Activated CD4-positive, alpha-beta T cell treated with anti-CD3 and anti-CD28 coated beads for 36 hours (primary cell): Measurements from ENCODE around the gene COL20A1. TPM values are rescaled to one million over a fixed set of nuclear protein-coding genes. Genes with fewer than 3 reads are reported as not detected.
A peak's percentile ranks its signal among the peaks of the same experiment; 100 is the strongest.

ENCODE experiments used
- ATAC-seq: fragments of 200-7000 bp; cut with Tn5 transposase; one replicate; pipeline ENCODE4 v1.10.0; 2021; ENCODE audit warnings: mild to moderate bottlenecking, moderate library complexity
- CTCF ChIA-PET: fragments of 350-600 bp; sonication (Branson Sonifier 250); formaldehyde crosslinking; loops from one replicate; lab custom pipeline; 2021; ENCODE audit warnings: antibody characterized with exemption; lab: Charles Lee
- POLR2A ChIA-PET: fragments of 350-600 bp; sonication (Branson Sonifier 250); formaldehyde crosslinking; loops from one replicate; lab custom pipeline; 2021; ENCODE audit warnings: antibody characterized with exemption, inconsistent platforms; lab: Charles Lee
- DNase-seq: peaks from one replicate; pipeline ENCODE4 v3.0.0-alpha.2; 2020
- H3K27ac Mint-ChIP-seq: one replicate; pipeline ENCODE4 v1.8.0; 2021; ENCODE audit warnings: mixed read lengths
- H3K27me3 Mint-ChIP-seq: one replicate; pipeline ENCODE4 v1.8.0; 2021; ENCODE audit warnings: mixed read lengths
- H3K36me3 Mint-ChIP-seq: one replicate; pipeline ENCODE4 v1.8.0; 2021; ENCODE audit warnings: low read depth, mixed read lengths
- H3K4me1 Mint-ChIP-seq: one replicate; pipeline ENCODE4 v1.8.0; 2021; ENCODE audit warnings: mixed read lengths
- H3K4me3 Mint-ChIP-seq: one replicate; pipeline ENCODE4 v1.8.0; 2021; ENCODE audit warnings: mild to moderate bottlenecking, moderate library complexity, mixed read lengths
- H3K9me3 Mint-ChIP-seq: one replicate; pipeline ENCODE4 v1.8.0; 2021; ENCODE audit warnings: low read depth, mixed read lengths
- intact Hi-C, 2 experiments: fragments of 100-400 bp; cut with DNase I in 1 of 2; cut with micrococcal nuclease in 1 of 2; formaldehyde crosslinking; loops; one replicate each; pipeline versions ENCODE4 v1.14.2 to v1.15.1; 2022 to 2024; cut with DNase I, micrococcal nuclease
- total RNA-seq, 2 experiments: library from RNA; stranded (reverse); gene quantifications; one replicate each; pipeline ENCODE4 v1.2.3, GENCODE V29; 2021

Gene COL20A1
- total RNA-seq, 2 experiments from 2014 or later: 0.04 to 0.09 TPM

GRCh38 chr20:63280371-63280770 is 12.6 kb upstream of the COL20A1 start:
- intact Hi-C loops: no loop called here
- no peak for ATAC-seq

GRCh38 chr20:63280929-63281545 is 11.9 kb upstream of the COL20A1 start:
- H3K4me1 Mint-ChIP-seq: peaks cover 3% of the 10 kb centered on the region
- H3K36me3 Mint-ChIP-seq: peaks cover 16% of the 10 kb centered on the region
- no peak for ATAC-seq
- H3K9me3 Mint-ChIP-seq: no peaks in the 10 kb centered on the region
- POLR2A ChIA-PET: interaction anchor here (0.6 kb wide), 1 partner anchor 83 kb away, joined by 3 read pairs; no protein-coding TSS in a partner anchor
- no peak overlapping the region for H3K27ac Mint-ChIP-seq
- H3K27me3 Mint-ChIP-seq: no peaks in the 10 kb centered on the region
- CTCF ChIA-PET: interaction anchor here (0.6 to 0.9 kb wide), 2 partner anchors 10 to 11 kb away, joined by 3 read pairs; no protein-coding TSS in a partner anchor
- H3K4me3 Mint-ChIP-seq: no peak overlapping the region
- peak; percentile 35 for DNase-seq
- intact Hi-C loops: no loop called here

More at GRCh38 chr20:63280371-63280770, 12.6 kb upstream of the COL20A1 start:
- H3K4me1 Mint-ChIP-seq: peaks cover 4% of the 10 kb centered on the region
- no peaks in the 10 kb centered on the region for H3K9me3 Mint-ChIP-seq
- no peak overlapping the region for H3K27ac Mint-ChIP-seq
- no peaks in the 10 kb centered on the region for H3K27me3 Mint-ChIP-seq
- H3K4me3 Mint-ChIP-seq: no peak overlapping the region
- ChIA-PET CTCF (no interaction called here), POLR2A (interaction anchor here (0.6 kb wide), 1 partner anchor 82 kb away, joined by 3 read pairs; no protein-coding TSS in a partner anchor)
- H3K36me3 Mint-ChIP-seq: peaks cover 10% of the 10 kb centered on the region
- no peak for DNase-seq

GRCh38 chr20:63281742-63282665 is 11.0 kb upstream of the COL20A1 start:
- Mint-ChIP-seq H3K9me3 (no peaks in the 10 kb centered on the region), H3K4me3 (no peak overlapping the region), H3K27ac (no peak overlapping the region), H3K4me1 (peaks cover 3% of the 10 kb centered on the region), H3K36me3 (peaks cover 16% of the 10 kb centered on the region), H3K27me3 (no peaks in the 10 kb centered on the region)
- ChIA-PET POLR2A (no interaction called here), CTCF (interaction anchor here (0.6 to 0.9 kb wide), 2 partner anchors 9 to 12 kb away, joined by 3 read pairs; no protein-coding TSS in a partner anchor)
- intact Hi-C loops: no loop called here
- DNase-seq (no peak), ATAC-seq (no peak)

- ChIA-PET CTCF (no interaction called here), POLR2A (no interaction called here)
- H3K9me3 Mint-ChIP-seq: no peaks in the 10 kb centered on the region
- H3K27me3 Mint-ChIP-seq: no peaks in the 10 kb centered on the region
- peaks cover 3% of the 10 kb centered on the region for H3K4me1 Mint-ChIP-seq
- H3K4me3 Mint-ChIP-seq: no peak overlapping the region
- intact Hi-C loops: no loop called here
- no peak for ATAC-seq
- H3K27ac Mint-ChIP-seq: no peak overlapping the region
- DNase-seq: no peak
- peaks cover 16% of the 10 kb centered on the region for H3K36me3 Mint-ChIP-seq
Measured at GRCh38 chr20:63282946-63283345, 10.0 kb upstream of the COL20A1 start.

- Mint-ChIP-seq H3K27me3 (no peaks in the 10 kb centered on the region), H3K4me1 (peaks cover 3% of the 10 kb centered on the region), H3K36me3 (peaks cover 16% of the 10 kb centered on the region), H3K27ac (peak overlapping the region; percentile 60), H3K9me3 (no peaks in the 10 kb centered on the region), H3K4me3 (peak overlapping the region; percentile 57)
- ChIA-PET POLR2A (interaction anchor here (0.8 kb wide), 1 partner anchor 11 kb away, joined by 5 read pairs; the partner anchor contains the start of gene ARFGAP1), CTCF (no interaction called here)
- intact Hi-C loops: no loop called here
- ATAC-seq: peak; percentile 24
- DNase-seq: no peak
Measured at GRCh38 chr20:63283397-63284082, 9.4 kb upstream of the COL20A1 start.

GRCh38 chr20:63284083-63284440 is 8.9 kb upstream of the COL20A1 start:
- ChIA-PET CTCF (interaction anchor here (0.6 kb wide), 1 partner anchor 512 kb away, joined by 3 read pairs; no protein-coding TSS in a partner anchor), POLR2A (interaction anchor here (0.8 kb wide), 1 partner anchor 11 kb away, joined by 5 read pairs; the partner anchor contains the start of gene ARFGAP1)
- peak overlapping the region; percentile 57 for H3K4me3 Mint-ChIP-seq
- H3K27me3 Mint-ChIP-seq: no peaks in the 10 kb centered on the region
- H3K27ac Mint-ChIP-seq: peak overlapping the region; percentile 60
- no peaks in the 10 kb centered on the region for H3K9me3 Mint-ChIP-seq
- peak; percentile 77 for ATAC-seq
- H3K36me3 Mint-ChIP-seq: peaks cover 17% of the 10 kb centered on the region
- H3K4me1 Mint-ChIP-seq: peaks cover 3% of the 10 kb centered on the region
- peak; percentile 42 for DNase-seq
- intact Hi-C loops: no loop called here

- CTCF ChIA-PET: interaction anchor here (0.6 kb wide), 2 partner anchors 212 to 511 kb away, joined by 3 read pairs; no protein-coding TSS in a partner anchor
- intact Hi-C loops: no loop called here
- no peak overlapping the region for H3K27ac Mint-ChIP-seq
- POLR2A ChIA-PET: interaction anchor here (0.8 kb wide), 1 partner anchor 12 kb away, joined by 5 read pairs; the partner anchor contains the start of gene ARFGAP1
- peak; percentile 21 for ATAC-seq
- peaks cover 3% of the 10 kb centered on the region for H3K4me1 Mint-ChIP-seq
- DNase-seq: no peak
- peaks cover 15% of the 10 kb centered on the region for H3K36me3 Mint-ChIP-seq
- H3K4me3 Mint-ChIP-seq: peak overlapping the region; percentile 57
- H3K27me3 Mint-ChIP-seq: no peaks in the 10 kb centered on the region
- no peaks in the 10 kb centered on the region for H3K9me3 Mint-ChIP-seq
Measured at GRCh38 chr20:63284544-63284949, 8.4 kb upstream of the COL20A1 start.

GRCh38 chr20:63284981-63285524 is 7.9 kb upstream of the COL20A1 start:
- Mint-ChIP-seq H3K36me3 (peaks cover 15% of the 10 kb centered on the region), H3K4me3 (peak overlapping the region; percentile 57), H3K9me3 (no peaks in the 10 kb centered on the region), H3K27ac (no peak overlapping the region), H3K27me3 (no peaks in the 10 kb centered on the region), H3K4me1 (peaks cover 3% of the 10 kb centered on the region)
- no peak for DNase-seq
- POLR2A ChIA-PET: no interaction called here
- ATAC-seq: no peak
- intact Hi-C loops: no loop called here
- CTCF ChIA-PET: interaction anchor here (0.6 kb wide), 2 partner anchors 211 to 511 kb away, joined by 3 read pairs; no protein-coding TSS in a partner anchor

- peaks cover 15% of the 10 kb centered on the region for H3K36me3 Mint-ChIP-seq
- no peaks in the 10 kb centered on the region for H3K27me3 Mint-ChIP-seq
- H3K4me3 Mint-ChIP-seq: no peak overlapping the region
- POLR2A ChIA-PET: no interaction called here
- DNase-seq (no peak), ATAC-seq (no peak)
- H3K9me3 Mint-ChIP-seq: no peaks in the 10 kb centered on the region
- peaks cover 3% of the 10 kb centered on the region for H3K4me1 Mint-ChIP-seq
- CTCF ChIA-PET: interaction anchor here (1.5 kb wide), 1 partner anchor 10 kb away, joined by 3 read pairs; no protein-coding TSS in a partner anchor
- H3K27ac Mint-ChIP-seq: no peak overlapping the region
- intact Hi-C loops: no loop called here
Measured at GRCh38 chr20:63285636-63286615, 7.1 kb upstream of the COL20A1 start.
